HepG2 (cell line): ENCODE measurements around the gene MBD3L2B. TPM values are rescaled to one million over a fixed set of nuclear protein-coding genes. Genes with fewer than 3 reads are reported as not detected.

Source experiments
- ATAC-seq: fragments of 200-7000 bp; cut with Tn5 transposase; 3 replicates; pipeline ENCODE4 v1.9.1; 2020; ENCODE audit warnings: mild to moderate bottlenecking, moderate library complexity
- BruUV-seq: library from RNA; stranded (reverse); fragments of 400-500 nt; replicated peaks from 2 replicates; lab custom pipeline; 2021; lab: Mats Ljungman, UMichigan
- CTCF ChIA-PET: fragments of 300-600 bp; formaldehyde crosslinking; extraction: SDS; loops from one replicate; lab custom pipeline; 2021; ENCODE audit warnings: low total read pairs, inconsistent platforms, low intra/inter-chr PET ratio; lab: Yijun Ruan, JAX
- POLR2A ChIA-PET: fragments of 350-600 bp; sonication (Branson Sonifier 250); formaldehyde crosslinking; loops from one replicate; lab custom pipeline; 2020; ENCODE audit warnings: antibody characterized with exemption, inconsistent platforms; lab: Yijun Ruan, JAX
- DNase-seq: peaks from one replicate; pipeline ENCODE4 v3.0.0-alpha.2; 2015; ENCODE audit warnings: low spot score
- FAIRE-seq: peaks from 3 replicates; lab custom pipeline; 2011; peaks lifted over from hg19 to GRCh38; lab: Jason Lieb, UNC
- H2AFZ ChIP-seq: one replicate; pipeline ENCODE4 v1.6.1; 2011; ENCODE audit warnings: low read length, inconsistent platforms
- H3K27ac ChIP-seq: fragments of 300-600 bp; 3 replicates; pipeline ENCODE4 v1.8.0; 2011; ENCODE audit warnings: mixed run types, mild to moderate bottlenecking, mixed read lengths, low read length, inconsistent platforms; ENCODE audit not compliant: insufficient read depth; ENCODE audit errors: extremely low read length
- H3K27me3 ChIP-seq, 2 experiments: fragments of 200-600 bp in 1 of 2; 2 replicates in 1 of 2; 3 replicates in 1 of 2; pipeline versions ENCODE4 v1.6.0 to v1.8.0; 2011; ENCODE audit warnings: low read length in 2 of 2, mild to moderate bottlenecking in 2 of 2, moderate library complexity in 2 of 2, inconsistent platforms in 1 of 2; ENCODE audit not compliant: insufficient read depth in 2 of 2, control insufficient read depth in 1 of 2
- H3K36me3 ChIP-seq, 2 experiments: fragments of 200-600 bp in 1 of 2; replicated peaks in 1 of 2; 2 replicates in 1 of 2; 3 replicates in 1 of 2; pipeline versions ENCODE4 v1.5.1 to v1.8.0; 2011; ENCODE audit warnings: low read length in 2 of 2, inconsistent platforms in 1 of 2; ENCODE audit not compliant: insufficient read depth in 2 of 2, control insufficient read depth in 1 of 2
- H3K4me1 ChIP-seq: 2 replicates; pipeline ENCODE4 v1.5.1; 2012; ENCODE audit warnings: low read length, inconsistent platforms; ENCODE audit not compliant: insufficient read depth
- H3K4me2 ChIP-seq: 2 replicates; pipeline ENCODE4 v1.6.0; 2011; ENCODE audit warnings: low read depth, low read length, inconsistent platforms
- H3K4me3 ChIP-seq, 3 experiments: fragments of 200-600 bp in 1 of 3; sonication (generic), shearing (Covaris generic) in 1 of 3; replicated peaks in 1 of 3; 2 replicates each; pipeline ENCODE4 v1.5.1; 2011 to 2016; ENCODE audit warnings: low read length in 3 of 3, inconsistent platforms in 2 of 3, low read depth in 2 of 3, mild to moderate bottlenecking in 2 of 3, control low read depth in 1 of 3, mixed read lengths in 1 of 3; ENCODE audit not compliant: insufficient read depth in 1 of 3
- H3K79me2 ChIP-seq: one replicate; pipeline ENCODE4 v1.6.1; 2011; ENCODE audit warnings: low read length, inconsistent platforms; ENCODE audit not compliant: insufficient read depth
- H3K9ac ChIP-seq: 2 replicates; pipeline ENCODE4 v1.6.0; 2011; ENCODE audit warnings: mild to moderate bottlenecking, low read depth, low read length, inconsistent platforms; ENCODE audit not compliant: insufficient read depth
- H3K9me3 ChIP-seq: 2 replicates; pipeline ENCODE4 v1.5.1; 2012; ENCODE audit warnings: mild to moderate bottlenecking, low read length
- H4K20me1 ChIP-seq: 2 replicates; pipeline ENCODE4 v1.6.0; 2011; ENCODE audit warnings: inconsistent platforms, mild to moderate bottlenecking, low read length, moderate library complexity; ENCODE audit not compliant: insufficient read depth
- ARNT ChIP-seq: fragments of 450-650 bp; IDR thresholded peaks from 2 replicates; pipeline ENCODE4 v1.6.1; 2017
- ATM ChIP-seq: fragments of 450-650 bp; IDR thresholded peaks from 2 replicates; pipeline ENCODE4 v1.7.1; 2017; ENCODE audit warnings: mild to moderate bottlenecking, borderline replicate concordance
- ELF4 ChIP-seq: sonication (generic); formaldehyde crosslinking; IDR thresholded peaks from 2 replicates; pipeline ENCODE4 v1.5.0; 2020; ENCODE audit warnings: missing genetic modification reagents, mild to moderate bottlenecking, moderate library complexity, borderline replicate concordance
- ISL2 ChIP-seq: sonication (generic); formaldehyde crosslinking; IDR thresholded peaks from 2 replicates; pipeline ENCODE4 v1.5.0; 2020; ENCODE audit warnings: missing genetic modification reagents
- JUND ChIP-seq: sonication (generic); formaldehyde crosslinking; IDR thresholded peaks from 2 replicates; pipeline ENCODE4 v1.8.0; 2022; ENCODE audit warnings: mild to moderate bottlenecking, missing genetic modification reagents
- NONO ChIP-seq, 2 experiments: fragments of 450-650 bp in 1 of 2; sonication (generic) in 1 of 2; formaldehyde crosslinking in 1 of 2; IDR thresholded peaks in 1 of 2; conservative IDR thresholded peaks in 1 of 2; 2 replicates each; pipeline versions ENCODE4 v1.6.1 to v1.8.0; 2017 to 2022; ENCODE audit warnings: mild to moderate bottlenecking in 1 of 2, missing genetic modification reagents in 1 of 2, moderate library complexity in 1 of 2
- NRL ChIP-seq: sonication (generic); formaldehyde crosslinking; IDR thresholded peaks from 2 replicates; pipeline ENCODE4 v1.5.0; 2020; ENCODE audit warnings: missing genetic modification reagents, mild to moderate bottlenecking, moderate library complexity, borderline replicate concordance
- PCBP1 ChIP-seq: fragments of 200-400 bp; formaldehyde crosslinking; IDR thresholded peaks from 2 replicates; pipeline ENCODE4 v1.6.1; 2017; ENCODE audit warnings: mild to moderate bottlenecking, low read depth, low read length, borderline replicate concordance
- POLR2A ChIP-seq, 2 experiments: IDR thresholded peaks; 2 replicates each; pipeline ENCODE4 v1.6.1; 2011; ENCODE audit warnings: low read depth in 2 of 2, low read length in 2 of 2, mild to moderate bottlenecking in 1 of 2, moderate library complexity in 1 of 2; ENCODE audit not compliant: insufficient read depth in 1 of 2
- PPARG ChIP-seq: conservative IDR thresholded peaks from 2 replicates; pipeline ENCODE4 v1.6.1; 2016; ENCODE audit warnings: missing biosample characterization, missing genetic modification reagents
- PRPF4 ChIP-seq: fragments of 200-400 bp; formaldehyde crosslinking; IDR thresholded peaks from 2 replicates; pipeline ENCODE4 v1.6.1; 2016; ENCODE audit warnings: low read length, low read depth; ENCODE audit not compliant: poor library complexity, severe bottlenecking
- SALL1 ChIP-seq: sonication (generic); formaldehyde crosslinking; IDR thresholded peaks from 2 replicates; pipeline ENCODE4 v1.8.0; 2022; ENCODE audit warnings: mild to moderate bottlenecking, missing genetic modification reagents
- ZBTB42 ChIP-seq: sonication (generic); formaldehyde crosslinking; IDR thresholded peaks from 2 replicates; pipeline ENCODE4 v1.5.0; 2020; ENCODE audit warnings: mild to moderate bottlenecking, missing genetic modification reagents
- ZEB1 ChIP-seq: IDR thresholded peaks from 2 replicates; pipeline ENCODE4 v1.6.1; 2012; ENCODE audit warnings: mild to moderate bottlenecking, low read depth, inconsistent platforms; ENCODE audit not compliant: insufficient replicate concordance
- ZNF136 ChIP-seq: sonication (generic); formaldehyde crosslinking; IDR thresholded peaks from 2 replicates; pipeline ENCODE4 v1.8.1; 2022; ENCODE audit warnings: low read depth, mild to moderate bottlenecking, moderate library complexity, missing genetic modification reagents
- ZNF263 ChIP-seq: sonication (generic); formaldehyde crosslinking; IDR thresholded peaks from 2 replicates; pipeline ENCODE4 v1.4.0; 2020; ENCODE audit warnings: missing genetic modification reagents
- ZNF317 ChIP-seq: sonication (generic); formaldehyde crosslinking; IDR thresholded peaks from 2 replicates; pipeline ENCODE4 v1.5.0; 2020; ENCODE audit warnings: mild to moderate bottlenecking, missing genetic modification reagents
- ZNF33B ChIP-seq: sonication (generic); formaldehyde crosslinking; IDR thresholded peaks from 2 replicates; pipeline ENCODE4 v1.5.1; 2020; ENCODE audit warnings: mild to moderate bottlenecking, missing genetic modification reagents
- ZNF83 ChIP-seq: sonication (generic); formaldehyde crosslinking; IDR thresholded peaks from 2 replicates; pipeline ENCODE4 v1.4.0; 2020; ENCODE audit warnings: missing genetic modification reagents, mild to moderate bottlenecking, borderline replicate concordance
- WGBS: methylation state at CpG from one replicate; pipeline ENCODE4 v1.1.6; 2017; ENCODE audit warnings: low lambda C conversion rate; 5-methylcytosine and 5-hydroxymethylcytosine counted together
- in situ Hi-C: cut with HindIII; loops from 2 replicates; pipeline ENCODE4 v1.10.0; 2017; ENCODE audit warnings: low pct_unique_long_range_greater_than_20kb; ENCODE audit not compliant: extremely low pct_ligation_motif_present
- intact Hi-C: fragments of 100-400 bp; cut with micrococcal nuclease; formaldehyde crosslinking; loops from one replicate; pipeline ENCODE4 v1.10.0; 2022; ENCODE audit not compliant: unreplicated experiment
- polyA plus RNA-seq, 8 experiments: library from polyadenylated mRNA; depleted of rRNA in 3 of 8; stranded (reverse) in 7 of 8; unstranded in 1 of 8; fragments of >200 nt; fragmentation: Illumina TruSeq in 4 of 8; extraction: Trizol in 4 of 8; gene quantifications; 2 replicates each; pipeline versions ENCODE4 v1.2.1 to v1.2.3, GENCODE V29; 2011 to 2016; ENCODE audit warnings: low read depth in 4 of 8, missing spikeins in 1 of 8, mixed read lengths in 1 of 8; ENCODE audit not compliant: insufficient read depth in 1 of 8
- total RNA-seq, 5 experiments: library from RNA; depleted of rRNA; stranded (reverse); fragments of >200 nt; fragmentation: Illumina TruSeq; extraction: Trizol; gene quantifications; 2 replicates each; pipeline ENCODE4 v1.2.3, GENCODE V29; 2016; ENCODE audit warnings: low read depth in 1 of 5
- TF ChIP-seq, protein P1 (sequence below): sonication (generic); formaldehyde crosslinking; IDR thresholded peaks from 2 replicates; pipeline ENCODE4 v1.8.1; 2023; ENCODE audit warnings: mild to moderate bottlenecking, inconsistent platforms, moderate library complexity, missing genetic modification reagents, borderline replicate concordance
- TF ChIP-seq, protein P2 (sequence below): sonication (generic); formaldehyde crosslinking; IDR thresholded peaks from 2 replicates; pipeline ENCODE4 v1.9.0; 2021; ENCODE audit warnings: missing genetic modification reagents, mild to moderate bottlenecking, borderline replicate concordance

MBD3L2B gene
- total and polyA plus RNA-seq, 2 of the 13 experiments (the other 11 are each of a cell fraction or from before 2014, with no cell fraction given), result not detected

DNA sequence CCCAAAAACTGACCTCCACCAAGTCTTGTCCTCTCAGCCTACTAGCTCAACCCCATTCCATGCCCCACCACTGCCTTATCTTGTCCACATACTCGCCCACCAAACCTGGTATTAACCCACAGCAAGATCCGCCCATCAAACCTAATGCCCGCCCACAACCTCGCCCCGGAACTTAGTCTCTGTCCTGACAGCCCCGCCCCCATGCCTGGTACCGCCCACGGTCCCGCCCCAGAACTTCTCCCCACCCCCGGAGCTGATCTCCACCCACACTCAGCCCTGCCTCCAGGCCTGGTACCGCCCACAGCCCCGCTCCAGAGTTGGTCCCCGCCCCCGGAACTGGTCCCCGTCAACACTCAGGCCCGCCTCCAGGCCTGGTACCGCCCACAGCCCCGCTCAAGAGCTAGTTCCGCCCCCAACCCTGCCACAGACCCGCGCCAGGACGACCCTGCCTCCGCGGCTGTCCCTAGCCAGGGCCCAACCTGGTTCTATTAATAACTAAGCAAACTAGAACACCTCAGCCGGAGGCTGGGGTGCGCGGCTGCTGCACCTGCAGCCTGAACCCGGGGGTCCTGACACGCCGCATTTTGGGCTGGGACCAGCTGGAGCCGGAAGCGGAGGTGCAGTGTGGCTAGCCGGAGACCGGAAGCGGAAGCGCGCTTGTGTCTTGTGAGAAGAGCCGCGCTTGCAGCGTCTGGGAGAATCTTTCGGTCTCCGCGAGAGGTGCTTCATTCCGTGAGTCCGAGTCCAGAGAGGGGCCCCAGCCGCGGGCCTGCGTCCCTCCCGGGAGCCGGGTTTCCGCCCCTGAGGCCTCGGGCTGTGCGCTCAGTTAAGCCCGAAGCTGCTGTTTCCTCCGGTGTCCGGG lies 48.0 kb upstream of the MBD3L2B start, which contains the start of gene ZNF557:
Gene ZNF557, plus strand, starts transcription at position 662 of the 862 bp plus-strand sequence. CDS start 5,372 bp downstream, outside the sequence.
- peak; percentile 99 for ATAC-seq
- Histone ChIP-seq H3K4me3 (peak within 1 kb of the TSS; percentile 77 to 94 (median 90)), H3K4me1 (peaks cover 14% of the 10 kb centered on the region), H4K20me1 (no peaks in the 10 kb centered on the region), H3K9me3 (peaks cover 7% of the 10 kb centered on the region), H2AFZ (peak within 1 kb of the TSS; percentile 51), H3K36me3 (peaks cover 4 to 21% of the 10 kb centered on the region in 2 experiments; a peak in 4 of 5 replicates), H3K27ac (peak within 1 kb of the TSS; percentile 77), H3K27me3 (no peaks in the 10 kb centered on the region; a peak in 1 of 5 replicates), H3K79me2 (peaks cover 11% of the 10 kb centered on the region), H3K9ac (peak within 1 kb of the TSS; percentile 80), H3K4me2 (peak within 1 kb of the TSS; percentile 74)
- ChIA-PET CTCF (no interaction called here), POLR2A (interaction anchor here (0.6 to 1.5 kb wide), 17 partner anchors 12 to 708 kb away, joined by 3 to 32 read pairs (median 4); partner anchors contain the start of genes ALKBH7, CLPP, MCOLN1 and PET100)
- intact Hi-C loops (no loop called here), in situ Hi-C loops (no loop called here)
- WGBS, result 2% methylated on average over 27 of the region's 56 CpGs
- peak; percentile 88 for DNase-seq
- FAIRE-seq, result peak; percentile 51
- no TSS peak for BruUV-seq
- TF ChIP-seq, protein P1, sequence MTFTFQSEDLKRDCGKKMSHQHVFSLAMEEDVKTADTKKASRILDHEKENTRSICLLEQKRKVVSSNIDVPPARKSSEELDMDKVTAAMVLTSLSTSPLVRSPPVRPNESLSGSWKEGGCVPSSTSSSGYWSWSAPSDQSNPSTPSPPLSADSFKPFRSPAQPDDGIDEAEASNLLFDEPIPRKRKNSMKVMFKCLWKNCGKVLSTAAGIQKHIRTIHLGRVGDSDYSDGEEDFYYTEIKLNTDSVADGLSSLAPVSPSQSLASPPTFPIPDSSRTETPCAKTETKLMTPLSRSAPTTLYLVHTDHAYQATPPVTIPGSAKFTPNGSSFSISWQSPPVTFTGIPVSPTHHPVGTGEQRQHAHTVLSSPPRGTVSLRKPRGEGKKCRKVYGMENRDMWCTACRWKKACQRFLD (CRISPR knock-in tag), result peak; percentile 78
- TF ChIP-seq PPARG (no peak), ZNF317 (CRISPR knock-in tag) (peak; percentile 60; the same call in 1 of the 2 replicates), POLR2A (IDR thresholded peaks at IDR 0.05; ENCODE audit: insufficient read depth in 1 of 2, low read depth in 2 of 2, low read length in 2 of 2) (peak; percentile 64 to 87), NRL (peak; percentile 33; the same call in 1 of the 2 replicates), ZNF263 (CRISPR knock-in tag) (no peak), ZNF83 (CRISPR knock-in tag) (no peak), NONO (IDR thresholded peaks at IDR 0.05) (no peak), NONO (CRISPR knock-in tag; conservative IDR thresholded peaks at IDR 0.05) (0 out of 2 replicates have a peak, but pooled peaks have one; percentile 36), JUND (CRISPR knock-in tag) (no peak), ZBTB42 (no peak), ZNF33B (0 out of 2 replicates have a peak, but pooled peaks have one; percentile 35), ELF4 (CRISPR knock-in tag) (peak; percentile 71; the same call in 1 of the 2 replicates), PRPF4 (no peak), SALL1 (CRISPR knock-in tag) (peak; percentile 80), ZEB1 (no peak), ZNF136 (CRISPR knock-in tag) (no peak; the same call in 1 of the 2 replicates), PCBP1 (peak; percentile 83; the same call in 1 of the 2 replicates), ATM (no peak), ISL2 (CRISPR knock-in tag) (peak; percentile 42; the same call in 1 of the 2 replicates), ARNT (no peak)
- TF ChIP-seq, protein P2, sequence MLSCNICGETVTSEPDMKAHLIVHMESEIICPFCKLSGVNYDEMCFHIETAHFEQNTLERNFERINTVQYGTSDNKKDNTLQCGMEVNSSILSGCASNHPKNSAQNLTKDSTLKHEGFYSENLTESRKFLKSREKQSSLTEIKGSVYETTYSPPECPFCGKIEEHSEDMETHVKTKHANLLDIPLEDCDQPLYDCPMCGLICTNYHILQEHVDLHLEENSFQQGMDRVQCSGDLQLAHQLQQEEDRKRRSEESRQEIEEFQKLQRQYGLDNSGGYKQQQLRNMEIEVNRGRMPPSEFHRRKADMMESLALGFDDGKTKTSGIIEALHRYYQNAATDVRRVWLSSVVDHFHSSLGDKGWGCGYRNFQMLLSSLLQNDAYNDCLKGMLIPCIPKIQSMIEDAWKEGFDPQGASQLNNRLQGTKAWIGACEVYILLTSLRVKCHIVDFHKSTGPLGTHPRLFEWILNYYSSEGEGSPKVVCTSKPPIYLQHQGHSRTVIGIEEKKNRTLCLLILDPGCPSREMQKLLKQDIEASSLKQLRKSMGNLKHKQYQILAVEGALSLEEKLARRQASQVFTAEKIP (CRISPR knock-in tag), result no peak
